Adrenal gland (tissue), 12 donors: ENCODE data around the gene GSTK1. TPM values are rescaled to one million over a fixed set of nuclear protein-coding genes. Genes with fewer than 3 reads are reported as not detected.

Source experiments
- DNase-seq, 7 donors: peaks; one replicate each; pipeline ENCODE4 v3.0.0-alpha.2; 2019 to 2020
- H3K27ac ChIP-seq, 5 donors: fragments of 200-600 bp; sonication (generic) in 4 of 5; 1 replicate in 3 of 5; 2 replicates in 2 of 5; pipeline versions ENCODE4 v1.5.1 to v1.8.0; 2016 to 2020; ENCODE audit warnings: mild to moderate bottlenecking in 1 of 5
- H3K27me3 ChIP-seq: fragments of 200-600 bp; 2 replicates; pipeline ENCODE4 v1.8.0; 2021
- H3K36me3 ChIP-seq, 2 donors: fragments of 200-600 bp; replicated peaks in 1 of 2; 1 replicate in 1 of 2; 2 replicates in 1 of 2; pipeline versions ENCODE4 v1.5.1 to v1.8.0; 2018 to 2022
- H3K4me1 ChIP-seq, 2 donors: fragments of 200-600 bp; replicated peaks in 1 of 2; 1 replicate in 1 of 2; 2 replicates in 1 of 2; pipeline versions ENCODE4 v1.5.1 to v1.8.0; 2018 to 2021
- H3K4me3 ChIP-seq, 4 donors: fragments of 200-600 bp; sonication (generic) in 3 of 4; one replicate each; pipeline ENCODE4 v1.5.1; 2016 to 2018
- H3K9me3 ChIP-seq, 3 donors: fragments of 200-600 bp; sonication (generic) in 1 of 3; replicated peaks in 1 of 3; 1 replicate in 2 of 3; 2 replicates in 1 of 3; pipeline versions ENCODE4 v1.5.1 to v1.8.0; 2016 to 2021
- POLR2A ChIP-seq, 2 donors: fragments of 450-650 bp; IDR thresholded peaks; one replicate each; pipeline ENCODE4 v1.6.1; 2017; ENCODE audit warnings: antibody characterized with exemption in 2 of 2, mild to moderate bottlenecking in 2 of 2, moderate library complexity in 1 of 2
- WGBS, 4 donors: extraction: QIAGEN DNeasy Blood & Tissue Kit in 2 of 4; methylation state at CpG; one replicate each; pipeline versions ENCODE4 v1.1.5 to v1.1.7; 2013 to 2017; 5-methylcytosine and 5-hydroxymethylcytosine counted together
- intact Hi-C, 2 donors: fragments of 100-400 bp; cut with DNase I; formaldehyde crosslinking; loops; one replicate each; pipeline versions ENCODE4 v1.14.1 to v1.15.0; 2022 to 2023
- polyA plus RNA-seq, 3 donors: library from polyadenylated mRNA; stranded (reverse); fragments of 200-250 nt in 2 of 3; fragments of 350-450 nt in 1 of 3; fragmentation: Illumina TruSeq in 1 of 3; extraction: RNeasy Lipid Tissue Mini Kit (QIAGEN cat#74804) in 1 of 3; gene quantifications; one replicate each; pipeline ENCODE4 v1.2.3, GENCODE V29; 2013 to 2014
- total RNA-seq, 9 donors: library from RNA; depleted of rRNA in 4 of 9; stranded (reverse); fragments of >200 nt in 4 of 9; fragments of 120-200 nt in 1 of 9; fragmentation: NEBNext Ultra II Directional in 1 of 9; extraction: Animal tissue kit (Norgen Biotek cat#: 25700) in 1 of 9; gene quantifications; one replicate each; pipeline versions ENCODE4 v1.1.0 to v1.2.4, GENCODE V29; 2013 to 2023
- TF ChIP-seq, protein P1 (sequence below), 6 experiments: fragments of 450-650 bp in 4 of 6; fragments of 200-600 bp in 2 of 6; sonication (generic) in 1 of 6; IDR thresholded peaks; 1 replicate in 5 of 6; 2 replicates in 1 of 6; pipeline versions ENCODE4 v1.5.1 to v1.8.0; 2016 to 2021; ENCODE audit warnings: antibody characterized with exemption in 6 of 6, mild to moderate bottlenecking in 2 of 6, moderate library complexity in 1 of 6
- donor health status: healthy with polysubstance abuse.
- donor health status: Bipolar disorder and iron deficiency.
- donor health status: DM: yes; HTN: yes; CAD: no.
- donor health status: DM: no; HTN: no; CAD: no.
- donor health status: DM: no; HTN: no; CAD: no.
- donor health status: DM: yes; HTN: yes; CAD: no.

GSTK1 gene
- total and polyA plus RNA-seq, 12 donors: 155 to 333 (median 220) TPM

DNA sequence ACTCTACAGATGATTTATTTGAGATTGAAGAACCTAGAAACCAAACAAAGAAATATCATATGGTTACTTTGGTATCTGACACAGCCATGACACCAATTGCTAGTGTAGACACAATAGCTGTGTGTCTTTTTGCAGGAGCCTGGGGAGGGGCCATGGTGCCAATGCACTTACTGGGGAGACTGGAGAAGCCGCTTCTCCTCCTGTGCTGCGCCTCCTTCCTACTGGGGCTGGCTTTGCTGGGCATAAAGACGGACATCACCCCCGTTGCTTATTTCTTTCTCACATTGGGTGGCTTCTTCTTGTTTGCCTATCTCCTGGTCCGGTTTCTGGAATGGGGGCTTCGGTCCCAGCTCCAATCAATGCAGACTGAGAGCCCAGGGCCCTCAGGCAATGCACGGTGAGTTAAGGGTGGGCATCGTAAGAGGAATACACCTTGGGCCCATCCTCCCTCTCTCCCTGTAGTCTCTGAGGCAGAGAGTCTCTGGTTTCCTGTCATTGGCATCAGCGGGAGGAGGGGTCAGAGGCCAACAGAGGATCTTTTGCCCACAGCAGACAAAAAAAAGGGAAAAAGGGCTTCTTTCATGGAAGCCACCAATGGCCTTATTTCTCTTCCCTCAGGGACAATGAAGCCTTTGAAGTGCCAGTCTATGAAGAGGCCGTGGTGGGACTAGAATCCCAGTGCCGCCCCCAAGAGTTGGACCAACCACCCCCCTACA, 22.7 kb downstream of the GSTK1 start:
- H3K36me3 ChIP-seq: no peaks in the 10 kb centered on the region
- no peaks in the 10 kb centered on the region for H3K27me3 ChIP-seq
- 84 to 95% (median 92%) methylated on average over 11 of the region's 11 CpGs for WGBS, 4 donors
- H3K4me3 ChIP-seq: no peak overlapping the region
- H3K27ac ChIP-seq: no peak overlapping the region
- H3K9me3 ChIP-seq: no peaks in the 10 kb centered on the region
- H3K4me1 ChIP-seq: peaks cover 4 to 27% of the 10 kb centered on the region in 2 donors
- TF ChIP-seq, protein P1, sequence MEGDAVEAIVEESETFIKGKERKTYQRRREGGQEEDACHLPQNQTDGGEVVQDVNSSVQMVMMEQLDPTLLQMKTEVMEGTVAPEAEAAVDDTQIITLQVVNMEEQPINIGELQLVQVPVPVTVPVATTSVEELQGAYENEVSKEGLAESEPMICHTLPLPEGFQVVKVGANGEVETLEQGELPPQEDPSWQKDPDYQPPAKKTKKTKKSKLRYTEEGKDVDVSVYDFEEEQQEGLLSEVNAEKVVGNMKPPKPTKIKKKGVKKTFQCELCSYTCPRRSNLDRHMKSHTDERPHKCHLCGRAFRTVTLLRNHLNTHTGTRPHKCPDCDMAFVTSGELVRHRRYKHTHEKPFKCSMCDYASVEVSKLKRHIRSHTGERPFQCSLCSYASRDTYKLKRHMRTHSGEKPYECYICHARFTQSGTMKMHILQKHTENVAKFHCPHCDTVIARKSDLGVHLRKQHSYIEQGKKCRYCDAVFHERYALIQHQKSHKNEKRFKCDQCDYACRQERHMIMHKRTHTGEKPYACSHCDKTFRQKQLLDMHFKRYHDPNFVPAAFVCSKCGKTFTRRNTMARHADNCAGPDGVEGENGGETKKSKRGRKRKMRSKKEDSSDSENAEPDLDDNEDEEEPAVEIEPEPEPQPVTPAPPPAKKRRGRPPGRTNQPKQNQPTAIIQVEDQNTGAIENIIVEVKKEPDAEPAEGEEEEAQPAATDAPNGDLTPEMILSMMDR (IDR thresholded peaks at IDR 0.05): no peak
- no peak for TF ChIP-seq POLR2A (IDR thresholded peaks at IDR 0.05)
- intact Hi-C loops: no loop called here
- DNase-seq: no peak

DNA sequence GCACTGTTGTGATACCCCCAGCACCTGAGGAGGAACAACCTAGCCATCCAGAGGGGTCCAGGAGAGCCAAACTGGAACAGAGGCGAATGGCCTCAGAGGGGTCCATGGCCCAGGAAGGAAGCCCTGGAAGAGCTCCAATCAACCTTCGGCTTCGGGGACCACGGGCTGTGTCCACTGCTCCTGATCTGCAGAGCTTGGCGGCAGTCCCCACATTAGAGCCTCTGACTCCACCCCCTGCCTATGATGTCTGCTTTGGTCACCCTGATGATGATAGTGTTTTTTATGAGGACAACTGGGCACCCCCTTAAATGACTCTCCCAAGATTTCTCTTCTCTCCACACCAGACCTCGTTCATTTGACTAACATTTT, 23.3 kb downstream of the GSTK1 start:
- DNase-seq: no peak
- no peaks in the 10 kb centered on the region for H3K9me3 ChIP-seq
- 95 to 100% (median 97%) methylated on average over 5 to 6 of the region's 6 CpGs for WGBS, 4 donors
- H3K36me3 ChIP-seq: no peaks in the 10 kb centered on the region
- no peak overlapping the region for H3K27ac ChIP-seq
- intact Hi-C loops: no loop called here
- no peaks in the 10 kb centered on the region for H3K27me3 ChIP-seq
- TF ChIP-seq, protein P1 (IDR thresholded peaks at IDR 0.05): no peak
- TF ChIP-seq POLR2A (IDR thresholded peaks at IDR 0.05): no peak
- H3K4me3 ChIP-seq: no peak overlapping the region
- peaks cover 4 to 29% of the 10 kb centered on the region in 2 donors for H3K4me1 ChIP-seq

DNA sequence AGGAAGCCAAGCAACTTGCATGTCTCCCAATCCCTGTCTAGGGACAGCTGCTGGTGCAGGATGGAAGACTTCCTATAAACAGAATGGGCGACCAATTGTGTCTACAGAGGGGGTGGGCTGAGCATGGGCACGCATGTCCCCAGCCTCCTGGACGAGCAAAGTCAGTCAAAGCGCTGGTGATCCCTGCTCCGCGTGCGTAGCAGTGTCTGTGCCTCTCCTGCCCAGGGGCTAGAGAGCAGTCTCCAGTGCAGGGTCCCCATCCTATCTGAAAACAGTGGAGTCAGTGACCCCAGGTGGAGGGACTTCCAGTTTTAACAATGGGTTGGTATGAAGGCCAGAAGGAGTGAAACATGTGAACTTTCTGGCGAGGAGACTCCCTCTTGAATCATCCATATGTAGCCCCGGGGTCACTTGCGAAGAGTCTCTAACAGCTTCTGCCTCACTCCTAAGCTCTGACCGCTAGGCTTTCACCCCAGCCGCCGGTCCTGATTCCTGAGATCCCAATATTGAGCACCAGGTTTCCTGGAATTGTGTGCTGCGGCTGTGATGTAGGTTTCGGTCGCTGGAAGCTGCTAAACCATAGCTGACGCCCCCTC, 24.2 kb downstream of the GSTK1 start:
- Histone ChIP-seq H3K4me1 (peaks cover 4 to 29% of the 10 kb centered on the region in 2 donors), H3K9me3 (no peaks in the 10 kb centered on the region), H3K27me3 (no peaks in the 10 kb centered on the region), H3K27ac (peak overlapping the region in 4 of 5 donors; percentile 21 to 53 (median 31)), H3K36me3 (peaks cover 0 to 7% of the 10 kb centered on the region in 2 donors), H3K4me3 (peak overlapping the region in 2 of 4 donors; percentile 5 to 99)
- peak in 1 of 7 donors; percentile 37 for DNase-seq
- no peak for TF ChIP-seq POLR2A (IDR thresholded peaks at IDR 0.05)
- TF ChIP-seq, protein P1 (IDR thresholded peaks at IDR 0.05): no peak
- WGBS, 4 donors: 76 to 83% (median 80%) methylated on average over 16 to 17 of the region's 17 CpGs
- intact Hi-C loops: no loop called here

DNA sequence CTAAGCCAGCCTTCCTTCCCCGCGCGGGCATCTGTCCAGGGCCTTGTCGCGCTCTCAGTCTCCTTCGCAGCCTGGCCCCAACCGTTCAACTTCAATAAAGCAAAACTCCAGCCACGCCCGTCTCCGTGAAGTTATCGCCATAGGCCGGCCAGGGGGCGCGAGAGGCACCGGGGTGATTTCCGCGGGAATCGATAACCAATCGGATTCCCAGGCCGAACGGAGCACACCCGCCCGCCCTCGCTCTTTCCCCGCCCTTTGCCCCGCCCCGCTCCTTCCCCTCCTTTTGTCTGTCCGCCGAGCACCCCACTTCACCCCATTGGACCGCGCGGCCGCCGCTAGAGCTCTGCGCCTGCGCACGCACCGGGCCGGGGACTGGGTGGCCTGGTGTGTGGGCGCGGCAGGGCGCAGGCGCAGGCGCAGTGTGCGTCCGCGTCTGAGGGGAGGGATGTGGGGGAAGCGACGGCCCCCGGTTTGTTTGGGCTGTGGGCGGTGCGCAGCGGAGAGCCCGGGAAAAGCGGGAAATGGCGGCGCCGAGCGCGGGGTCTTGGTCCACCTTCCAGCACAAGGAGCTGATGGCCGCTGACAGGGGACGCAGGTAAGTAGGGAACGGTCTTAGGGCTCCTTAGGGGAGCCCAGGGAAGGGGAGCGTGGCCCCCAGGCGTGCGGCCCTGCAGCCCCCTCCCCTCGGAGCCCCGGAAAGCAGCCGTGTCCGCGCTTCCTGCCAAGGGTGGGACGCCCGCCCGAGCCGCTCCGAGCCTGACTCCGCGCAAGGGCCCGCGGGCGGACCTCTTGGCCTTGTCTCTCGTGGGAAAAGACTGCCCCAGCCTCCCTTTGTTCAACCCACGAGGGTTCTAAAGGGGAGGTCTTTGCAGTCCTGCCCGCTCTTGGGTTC, 24.9 kb downstream of the GSTK1 start, which contains the start of gene CASP2:
Gene CASP2 (plus strand): TSS at position 417 of the 892 bp plus-strand sequence. CDS start 105 bp downstream, at position 522.
- peak within 1 kb of the TSS in 4 of 5 donors; percentile 64 to 92 (median 78) for H3K27ac ChIP-seq
- H3K36me3 ChIP-seq: peaks cover 0 to 14% of the 10 kb centered on the region in 2 donors
- WGBS, 4 donors: 2 to 5% (median 3%) methylated on average over 37 to 84 of the region's 84 CpGs
- no peaks in the 10 kb centered on the region for H3K9me3 ChIP-seq
- peak within 1 kb of the TSS; percentile 43 to 99 (median 66) for H3K4me3 ChIP-seq
- intact Hi-C loops: loop anchor here in 1 of 2 donors (2.0 kb wide), 1 partner anchor 41 kb away; no protein-coding TSS in a partner anchor
- TF ChIP-seq POLR2A (IDR thresholded peaks at IDR 0.05): peak in 1 of 2 donors; percentile 59
- TF ChIP-seq, protein P1 (IDR thresholded peaks at IDR 0.05): peak; percentile 26 to 43 (median 28)
- H3K4me1 ChIP-seq: peaks cover 4 to 29% of the 10 kb centered on the region in 2 donors
- H3K27me3 ChIP-seq: no peaks in the 10 kb centered on the region
- peak; percentile 98 to 99 (median 99) for DNase-seq
